PC-9 (cell line): Measurements from ENCODE around the gene NUP210. TPM values are rescaled to one million over a fixed set of nuclear protein-coding genes. Genes with fewer than 3 reads are reported as not detected.
"Not testable (repeated sequence)": the region's sequence is repeated elsewhere in the genome, so short reads cannot be mapped to it uniquely, and the experiment has no call there.

Experiments used
- BruUV-seq: library from RNA; stranded (reverse); fragments of 400-500 nt; replicated peaks from 2 replicates; lab custom pipeline; 2021; lab: Mats Ljungman, UMichigan
- CTCF ChIA-PET: fragments of 300-600 bp; sonication (Branson Sonifier 250); formaldehyde crosslinking; loops from one replicate; lab custom pipeline; 2022; ENCODE audit warnings: antibody characterized with exemption; lab: Charles Lee
- POLR2A ChIA-PET: fragments of 300-600 bp; sonication (Branson Sonifier 250); formaldehyde crosslinking; loops from one replicate; lab custom pipeline; 2022; ENCODE audit warnings: antibody characterized with exemption; ENCODE audit not compliant: unreplicated experiment; lab: Charles Lee
- DNase-seq, 2 experiments: peaks; one replicate each; pipeline versions ENCODE4 v3.0.0 to v3.0.0-alpha.2; 2015 to 2022; ENCODE audit warnings: mixed read lengths in 1 of 2
- H2AFZ ChIP-seq: fragments of 200-600 bp; sonication (generic); 2 replicates; pipeline ENCODE4 v1.8.1; 2017; ENCODE audit warnings: antibody characterized with exemption
- H3F3A ChIP-seq: fragments of 200-600 bp; sonication (generic); 2 replicates; pipeline ENCODE4 v1.8.1; 2017; ENCODE audit warnings: antibody characterized with exemption, mild to moderate bottlenecking, low read depth; ENCODE audit not compliant: insufficient read depth
- H3K27ac ChIP-seq: fragments of 200-600 bp; sonication (generic); 2 replicates; pipeline ENCODE4 v1.6.1; 2016; ENCODE audit warnings: mixed run types
- H3K27me3 ChIP-seq: fragments of 200-600 bp; sonication (generic); 2 replicates; pipeline ENCODE4 v1.6.1; 2016; ENCODE audit warnings: low read depth, mixed run types; ENCODE audit not compliant: insufficient read depth
- H3K36me3 ChIP-seq: fragments of 200-600 bp; sonication (generic); 2 replicates; pipeline ENCODE4 v1.6.1; 2016; ENCODE audit warnings: low read depth, mixed run types
- H3K4me1 ChIP-seq: fragments of 200-600 bp; sonication (generic); replicated peaks from 2 replicates; pipeline ENCODE4 v1.6.1; 2016; ENCODE audit warnings: mixed run types; ENCODE audit not compliant: insufficient read depth
- H3K4me2 ChIP-seq: fragments of 200-600 bp; sonication (generic); 2 replicates; pipeline ENCODE4 v1.6.1; 2017; ENCODE audit warnings: mixed run types
- H3K4me3 ChIP-seq: fragments of 200-600 bp; sonication (generic); 2 replicates; pipeline ENCODE4 v1.6.1; 2016; ENCODE audit warnings: mixed run types
- H3K79me2 ChIP-seq: fragments of 200-600 bp; sonication (generic); 2 replicates; pipeline ENCODE4 v1.6.1; 2017; ENCODE audit warnings: low read depth, mixed run types
- H3K9me2 ChIP-seq: fragments of 200-600 bp; sonication (generic); 2 replicates; pipeline ENCODE4 v1.8.1; 2017; ENCODE audit warnings: mild to moderate bottlenecking; ENCODE audit not compliant: insufficient read depth
- H3K9me3 ChIP-seq: fragments of 200-600 bp; sonication (generic); 2 replicates; pipeline ENCODE4 v1.8.1; 2016; ENCODE audit warnings: low read depth; ENCODE audit not compliant: insufficient read depth
- H4K20me1 ChIP-seq: fragments of 200-600 bp; sonication (generic); 2 replicates; pipeline ENCODE4 v1.8.1; 2017; ENCODE audit not compliant: insufficient read depth
- CTCF ChIP-seq: fragments of 200-600 bp; sonication (generic); conservative IDR thresholded peaks from 2 replicates; pipeline ENCODE4 v1.6.1; 2017; ENCODE audit warnings: mixed run types, antibody characterized with exemption, mild to moderate bottlenecking, moderate library complexity
- EZH2 ChIP-seq: fragments of 200-600 bp; sonication (generic); IDR thresholded peaks from 2 replicates; pipeline ENCODE4 v1.8.0; 2017; ENCODE audit warnings: antibody characterized with exemption, low read depth
- intact Hi-C: fragments of 100-400 bp; cut with micrococcal nuclease; formaldehyde crosslinking; loops from one replicate; pipeline ENCODE4 v1.10.0; 2022; ENCODE audit not compliant: unreplicated experiment
- total RNA-seq: library from RNA; stranded (reverse); gene quantifications from 2 replicates; pipeline ENCODE4 v1.2.3, GENCODE V29; 2021

Gene NUP210
- total RNA-seq, 1 experiment from 2014 or later = 84.0 TPM

- Histone ChIP-seq H4K20me1 (no peaks in the 10 kb centered on the region; the same call in 1 of the 2 replicates), H2AFZ (no peak overlapping the region), H3K79me2 (no peaks in the 10 kb centered on the region), H3K4me3 (no peak overlapping the region), H3K4me1 (no peaks in the 10 kb centered on the region), H3K9me2 (no peaks in the 10 kb centered on the region), H3K36me3 (peaks cover 48% of the 10 kb centered on the region), H3K9me3 (no peaks in the 10 kb centered on the region), H3K27ac (no peak overlapping the region), H3K27me3 (no peaks in the 10 kb centered on the region), H3K4me2 (no peak overlapping the region), H3F3A (peaks cover 14% of the 10 kb centered on the region; the same call in 1 of the 2 replicates)
- TF ChIP-seq CTCF (no peak), EZH2 (no peak)
- CTCF ChIA-PET = no interaction called here
- intact Hi-C loops = no loop called here
- no TSS peak for BruUV-seq
- POLR2A ChIA-PET = no interaction called here
- DNase-seq = no peak
Observed at GRCh38 chr3:13379201-13379830, 40.8 kb downstream of the NUP210 start.

- Histone ChIP-seq H3K79me2 (no peaks in the 10 kb centered on the region), H3K27me3 (no peaks in the 10 kb centered on the region), H4K20me1 (no peaks in the 10 kb centered on the region; the same call in 1 of the 2 replicates), H3K9me2 (no peaks in the 10 kb centered on the region), H3K4me3 (no peak overlapping the region), H3F3A (peaks cover 14% of the 10 kb centered on the region; the same call in 1 of the 2 replicates), H3K4me1 (no peaks in the 10 kb centered on the region), H3K9me3 (no peaks in the 10 kb centered on the region), H3K4me2 (no peak overlapping the region), H2AFZ (no peak overlapping the region), H3K36me3 (peaks cover 48% of the 10 kb centered on the region), H3K27ac (no peak overlapping the region)
- TF ChIP-seq EZH2 (no peak), CTCF (no peak)
- intact Hi-C loops = no loop called here
- POLR2A ChIA-PET = interaction anchor here (0.6 kb wide), 1 partner anchor 412 kb away, joined by 4 read pairs; no protein-coding TSS in a partner anchor
- no peak for DNase-seq
- no TSS peak for BruUV-seq
- CTCF ChIA-PET = interaction anchor here (0.6 kb wide), 1 partner anchor 30 kb away, joined by 3 read pairs; no protein-coding TSS in a partner anchor
Observed at GRCh38 chr3:13378155-13378554, 42.0 kb downstream of the NUP210 start.

- H3K4me1 ChIP-seq, DNase-seq, H2AFZ ChIP-seq, H3K27ac ChIP-seq, H3K4me2 ChIP-seq, CTCF ChIA-PET, BruUV-seq, H3K9me3 ChIP-seq, H3K27me3 ChIP-seq, H3K4me3 ChIP-seq, H3K9me2 ChIP-seq, H3K79me2 ChIP-seq, H4K20me1 ChIP-seq, intact Hi-C loops: not testable (repeated sequence)
- POLR2A ChIA-PET = interaction anchor here (0.6 kb wide), 1 partner anchor 412 kb away, joined by 4 read pairs; no protein-coding TSS in a partner anchor
- Histone ChIP-seq H3F3A (peaks cover 11% of the 10 kb centered on the region; the same call in 1 of the 2 replicates), H3K36me3 (peaks cover 47% of the 10 kb centered on the region)
Observed at GRCh38 chr3:13377741-13378140, 42.4 kb downstream of the NUP210 start.
